GM12864 (cell line): Measurements from ENCODE around the gene CTU1.
A peak's percentile ranks its signal among the peaks of the same experiment; 100 is the strongest.

Source experiments
- DNase-seq: peaks from one replicate; pipeline ENCODE4 v3.0.0-alpha.2; 2011; ENCODE audit warnings: low read depth
- H3K4me3 ChIP-seq: 2 replicates; pipeline ENCODE4 v1.5.1; 2011; ENCODE audit warnings: mild to moderate bottlenecking, low read depth, low read length, control low read depth
- CTCF ChIP-seq: IDR thresholded peaks from 2 replicates; pipeline ENCODE4 v1.5.1; 2011; ENCODE audit warnings: low read depth, mild to moderate bottlenecking, moderate library complexity, low read length, control low read depth, inconsistent platforms; ENCODE audit errors: missing control alignments

CTU1 gene

GRCh38 chr19:51108066-51108804 is at the start of gene CTU1:
Gene CTU1 (minus strand): TSS chr19:51108409. CDS start chr19:51104569, 3,840 bp downstream.
- H3K4me3 ChIP-seq = peak within 1 kb of the TSS; percentile 96
- TF ChIP-seq CTCF = no peak
- DNase-seq = peak; percentile 99

GRCh38 chr19:51157265-51157664 is 49.1 kb upstream of the CTU1 start:
- H3K4me3 ChIP-seq = no peak overlapping the region
- no peak for DNase-seq
- no peak for TF ChIP-seq CTCF

- no peak overlapping the region for H3K4me3 ChIP-seq
- no peak for TF ChIP-seq CTCF
- DNase-seq = no peak
Observed at GRCh38 chr19:51156710-51157109, 48.5 kb upstream of the CTU1 start.

GRCh38 chr19:51150627-51151026 is 42.4 kb upstream of the CTU1 start:
- DNase-seq = no peak
- H3K4me3 ChIP-seq = no peak overlapping the region

GRCh38 chr19:51148580-51148979 is 40.4 kb upstream of the CTU1 start:
- no peak for TF ChIP-seq CTCF
- DNase-seq = no peak

More at GRCh38 chr19:51150627-51151026, 42.4 kb upstream of the CTU1 start:
- no peak for TF ChIP-seq CTCF

GRCh38 chr19:51147663-51148062 is 39.5 kb upstream of the CTU1 start:
- no peak for TF ChIP-seq CTCF
- no peak overlapping the region for H3K4me3 ChIP-seq
- DNase-seq = no peak

More at GRCh38 chr19:51148580-51148979, 40.4 kb upstream of the CTU1 start:
- no peak overlapping the region for H3K4me3 ChIP-seq

- DNase-seq = no peak
- no peak overlapping the region for H3K4me3 ChIP-seq
- no peak for TF ChIP-seq CTCF
Observed at GRCh38 chr19:51146751-51147150, 38.5 kb upstream of the CTU1 start.
